GM23338 (cell line): ENCODE measurements around the gene KIF18A. TPM values are rescaled to one million over a fixed set of nuclear protein-coding genes. Genes with fewer than 3 reads are reported as not detected.

Experiments used
- ATAC-seq: fragments of 200-7000 bp; cut with Tn5 transposase; 3 replicates; pipeline ENCODE4 v1.9.1; 2020
- DNase-seq: peaks from one replicate; pipeline ENCODE4 v3.0.0-alpha.2; 2015; ENCODE audit warnings: low spot score
- H2AFZ ChIP-seq: fragments of 200-600 bp; sonication (generic); 2 replicates; pipeline ENCODE4 v1.8.0; 2016; ENCODE audit warnings: antibody characterized with exemption, mild to moderate bottlenecking, moderate library complexity
- H3F3A ChIP-seq: fragments of 200-600 bp; sonication (generic); replicated peaks from 2 replicates; pipeline ENCODE4 v1.8.0; 2017; ENCODE audit warnings: antibody characterized with exemption, mixed run types, low read depth
- H3K27ac ChIP-seq: fragments of 200-600 bp; sonication (generic); 2 replicates; pipeline ENCODE4 v1.6.1; 2016; ENCODE audit warnings: low read depth
- H3K27me3 ChIP-seq: fragments of 200-600 bp; sonication (generic); 2 replicates; pipeline ENCODE4 v1.8.0; 2016; ENCODE audit warnings: mild to moderate bottlenecking, mixed run types, moderate library complexity; ENCODE audit not compliant: insufficient read depth
- H3K36me3 ChIP-seq: fragments of 200-600 bp; sonication (generic); 2 replicates; pipeline ENCODE4 v1.8.0; 2016; ENCODE audit warnings: mild to moderate bottlenecking; ENCODE audit not compliant: insufficient read depth
- H3K4me1 ChIP-seq: fragments of 200-600 bp; sonication (generic); 2 replicates; pipeline ENCODE4 v1.8.0; 2016; ENCODE audit warnings: mild to moderate bottlenecking, moderate library complexity; ENCODE audit not compliant: insufficient read depth
- H3K4me2 ChIP-seq: fragments of 200-600 bp; sonication (generic); 2 replicates; pipeline ENCODE4 v1.7.1; 2017; ENCODE audit warnings: mixed run types
- H3K4me3 ChIP-seq: fragments of 200-600 bp; sonication (generic); 2 replicates; pipeline ENCODE4 v1.6.1; 2016; ENCODE audit warnings: mixed run types
- H3K79me2 ChIP-seq: fragments of 200-600 bp; sonication (generic); replicated peaks from 2 replicates; pipeline ENCODE4 v1.8.0; 2017; ENCODE audit warnings: mild to moderate bottlenecking; ENCODE audit not compliant: insufficient read depth
- H3K9me2 ChIP-seq: fragments of 200-600 bp; sonication (generic); 2 replicates; pipeline ENCODE4 v1.8.0; 2017; ENCODE audit not compliant: insufficient read depth
- H4K20me1 ChIP-seq: fragments of 200-600 bp; sonication (generic); replicated peaks from 2 replicates; pipeline ENCODE4 v1.8.0; 2017; ENCODE audit warnings: mild to moderate bottlenecking; ENCODE audit not compliant: insufficient read depth
- H3K27ac Mint-ChIP-seq: 2 replicates; pipeline ENCODE4 v1.8.0; 2020; ENCODE audit warnings: inconsistent platforms, mild to moderate bottlenecking, moderate library complexity, mixed read lengths
- H3K27me3 Mint-ChIP-seq: 3 replicates; pipeline ENCODE4 v1.8.0; 2022; ENCODE audit warnings: low read depth, mild to moderate bottlenecking, moderate library complexity, mixed read lengths, inconsistent platforms; ENCODE audit not compliant: insufficient read depth, poor library complexity
- H3K36me3 Mint-ChIP-seq: 3 replicates; pipeline ENCODE4 v1.8.0; 2021; ENCODE audit warnings: low read depth, mild to moderate bottlenecking, inconsistent platforms, moderate library complexity, mixed read lengths
- H3K4me1 Mint-ChIP-seq: 3 replicates; pipeline ENCODE4 v1.8.0; 2020; ENCODE audit warnings: mild to moderate bottlenecking, inconsistent platforms, mixed read lengths
- H3K4me3 Mint-ChIP-seq: 3 replicates; pipeline ENCODE4 v1.8.0; 2021; ENCODE audit warnings: moderate library complexity, mild to moderate bottlenecking, inconsistent platforms, mixed read lengths
- H3K9me3 Mint-ChIP-seq: 3 replicates; pipeline ENCODE4 v1.8.0; 2020; ENCODE audit warnings: moderate library complexity, mild to moderate bottlenecking, inconsistent platforms, mixed read lengths
- CREB1 ChIP-seq: fragments of 250-450 bp; sonication (Bioruptor Pico); IDR thresholded peaks from 2 replicates; pipeline ENCODE4 v1.5.0; 2020; ENCODE audit warnings: low read depth, mild to moderate bottlenecking, moderate library complexity
- CTCF ChIP-seq, 2 experiments: fragments of 200-600 bp in 1 of 2; sonication (generic) in 1 of 2; conservative IDR thresholded peaks; 2 replicates each; pipeline versions ENCODE4 v1.5.1 to v1.6.1; 2016 to 2017; ENCODE audit warnings: antibody characterized with exemption in 2 of 2, low read depth in 2 of 2, mild to moderate bottlenecking in 2 of 2, moderate library complexity in 1 of 2
- ETS1 ChIP-seq: IDR thresholded peaks from 2 replicates; pipeline ENCODE4 v1.6.1; 2016; ENCODE audit warnings: antibody characterized with exemption
- EZH2 ChIP-seq: fragments of 200-600 bp; sonication (generic); IDR thresholded peaks from one replicate; pipeline ENCODE4 v1.8.0; 2017; ENCODE audit warnings: antibody characterized with exemption, mild to moderate bottlenecking, low read depth; ENCODE audit not compliant: unreplicated experiment
- EZH2phosphoT487 ChIP-seq: fragments of 200-600 bp; sonication (generic); IDR thresholded peaks from one replicate; pipeline ENCODE4 v1.8.1; 2018; ENCODE audit warnings: antibody characterized with exemption; ENCODE audit not compliant: unreplicated experiment
- JUNB ChIP-seq: IDR thresholded peaks from one replicate; pipeline ENCODE4 v1.6.1; 2016; ENCODE audit warnings: antibody characterized with exemption; ENCODE audit not compliant: unreplicated experiment
- NANOG ChIP-seq: IDR thresholded peaks from 2 replicates; pipeline ENCODE4 v1.6.1; 2016; ENCODE audit warnings: antibody characterized with exemption, borderline replicate concordance
- POLR2AphosphoS5 ChIP-seq: IDR thresholded peaks from 2 replicates; pipeline ENCODE4 v1.6.1; 2016; ENCODE audit warnings: antibody characterized with exemption, low read depth
- REST ChIP-seq: IDR thresholded peaks from one replicate; pipeline ENCODE4 v1.6.1; 2018; ENCODE audit warnings: antibody characterized with exemption; ENCODE audit not compliant: unreplicated experiment
- STAT1 ChIP-seq: IDR thresholded peaks from one replicate; pipeline ENCODE4 v1.6.1; 2016; ENCODE audit warnings: antibody characterized with exemption; ENCODE audit not compliant: unreplicated experiment
- ZNF114 ChIP-seq: fragments of 250-450 bp; sonication (Bioruptor Pico); IDR thresholded peaks from 2 replicates; pipeline ENCODE4 v1.5.0; 2020; ENCODE audit warnings: mild to moderate bottlenecking, moderate library complexity
- ZNF331 ChIP-seq: fragments of 250-450 bp; sonication (Bioruptor Pico); IDR thresholded peaks from 2 replicates; pipeline ENCODE4 v1.5.0; 2020; ENCODE audit warnings: low read depth, mild to moderate bottlenecking, moderate library complexity
- ZNF462 ChIP-seq: fragments of 250-450 bp; sonication (Bioruptor Pico); IDR thresholded peaks from 2 replicates; pipeline ENCODE4 v1.5.0; 2020; ENCODE audit warnings: mild to moderate bottlenecking, moderate library complexity
- polyA plus RNA-seq: library from polyadenylated mRNA; unstranded; fragments of >200 nt; fragmentation: Nextera tagmentation; extraction: Ambion mirVana; gene quantifications from 2 replicates; pipeline ENCODE4 v1.2.1, GENCODE V29; 2016
- total RNA-seq: library from RNA; depleted of rRNA; stranded (reverse); fragments of >200 nt; shearing (Covaris generic); gene quantifications from 2 replicates; pipeline ENCODE4 v1.2.3, GENCODE V29; 2014

The KIF18A gene
- total and polyA plus RNA-seq, 2 experiments from 2014 or later, result 22.2 to 26.5 TPM

GRCh38 chr11:28106353-28107043 is 1.5 kb downstream of the KIF18A start:
- H3K4me1 ChIP-seq, result peaks cover 5% of the 10 kb centered on the region
- no peaks in the 10 kb centered on the region for H3F3A ChIP-seq
- H3K4me1 Mint-ChIP-seq, result peaks cover 18% of the 10 kb centered on the region
- no peaks in the 10 kb centered on the region; the same call in 1 of the 2 replicates for H4K20me1 ChIP-seq
- ATAC-seq, result no peak
- no peaks in the 10 kb centered on the region for H3K36me3 ChIP-seq
- no peaks in the 10 kb centered on the region for H3K9me3 Mint-ChIP-seq
- no peak overlapping the region for H3K27ac Mint-ChIP-seq
- H3K27me3 Mint-ChIP-seq, result peaks cover 14% of the 10 kb centered on the region
- H3K4me2 ChIP-seq, result peak overlapping the region; percentile 83
- H3K36me3 Mint-ChIP-seq, result no peaks in the 10 kb centered on the region
- H3K79me2 ChIP-seq, result peaks cover 87% of the 10 kb centered on the region
- H3K27me3 ChIP-seq, result no peaks in the 10 kb centered on the region
- no peak overlapping the region for H2AFZ ChIP-seq
- H3K27ac ChIP-seq, result no peak overlapping the region
- peak overlapping the region; percentile 81 for H3K4me3 ChIP-seq
- no peak for DNase-seq
- no peak for TF ChIP-seq CTCF (conservative IDR thresholded peaks at IDR 0.05; ENCODE audit: low read depth in 2 of 2)
- TF ChIP-seq ZNF462 (CRISPR knock-in tag), result no peak
- TF ChIP-seq EZH2phosphoT487, result no peak
- no peak for TF ChIP-seq JUNB
- TF ChIP-seq POLR2AphosphoS5, result no peak
- TF ChIP-seq NANOG, result no peak
- TF ChIP-seq ETS1, result no peak
- TF ChIP-seq EZH2, result no peak
- no peak for TF ChIP-seq ZNF114 (CRISPR knock-in tag)
- TF ChIP-seq STAT1, result no peak
- no peak for TF ChIP-seq ZNF331 (CRISPR knock-in tag)
- no peak for TF ChIP-seq REST
- TF ChIP-seq CREB1 (CRISPR knock-in tag), result no peak
- peak overlapping the region; percentile 99 for H3K4me3 Mint-ChIP-seq
- H3K9me2 ChIP-seq, result no peaks in the 10 kb centered on the region
